ENCODE data around the gene TNPO2. TPM values are rescaled to one million over a fixed set of nuclear protein-coding genes. Genes with fewer than 3 reads are reported as not detected.
"Not testable (repeated sequence)": the region's sequence is repeated elsewhere in the genome, so short reads cannot be mapped to it uniquely, and the experiment has no call there.

Gene TNPO2
- polyA plus RNA-seq, 1 experiment, result 77.3 TPM

DNA sequence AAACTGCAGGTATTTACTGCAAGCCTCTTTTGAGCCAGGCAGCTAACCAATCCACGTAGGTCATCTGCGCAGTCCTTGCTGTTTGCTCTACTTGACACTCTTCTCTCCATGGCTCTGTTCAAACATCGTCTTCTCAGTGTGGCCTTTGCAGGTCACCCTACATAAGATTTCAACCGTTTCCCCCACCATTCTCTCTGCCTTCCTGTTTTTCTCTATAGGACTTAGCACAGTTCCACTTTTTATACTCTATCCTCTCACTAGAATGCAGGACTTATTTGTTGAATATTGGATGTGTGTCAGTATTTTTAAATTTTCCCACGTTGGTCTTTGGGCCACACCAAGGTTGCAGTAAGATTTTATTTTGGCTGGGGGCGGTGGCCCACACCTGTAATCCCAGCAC, 25.6 kb downstream of the TNPO2 start:
- CTCF ChIA-PET, result interaction anchor here (0.6 to 1.6 kb wide), 2 partner anchors 10 to 17 kb away, joined by 3 to 4 read pairs; partner anchors contain the start of gene DHPS
- no peak for DNase-seq (ENCODE audit: low read depth)
- TF ChIP-seq, protein P1, sequence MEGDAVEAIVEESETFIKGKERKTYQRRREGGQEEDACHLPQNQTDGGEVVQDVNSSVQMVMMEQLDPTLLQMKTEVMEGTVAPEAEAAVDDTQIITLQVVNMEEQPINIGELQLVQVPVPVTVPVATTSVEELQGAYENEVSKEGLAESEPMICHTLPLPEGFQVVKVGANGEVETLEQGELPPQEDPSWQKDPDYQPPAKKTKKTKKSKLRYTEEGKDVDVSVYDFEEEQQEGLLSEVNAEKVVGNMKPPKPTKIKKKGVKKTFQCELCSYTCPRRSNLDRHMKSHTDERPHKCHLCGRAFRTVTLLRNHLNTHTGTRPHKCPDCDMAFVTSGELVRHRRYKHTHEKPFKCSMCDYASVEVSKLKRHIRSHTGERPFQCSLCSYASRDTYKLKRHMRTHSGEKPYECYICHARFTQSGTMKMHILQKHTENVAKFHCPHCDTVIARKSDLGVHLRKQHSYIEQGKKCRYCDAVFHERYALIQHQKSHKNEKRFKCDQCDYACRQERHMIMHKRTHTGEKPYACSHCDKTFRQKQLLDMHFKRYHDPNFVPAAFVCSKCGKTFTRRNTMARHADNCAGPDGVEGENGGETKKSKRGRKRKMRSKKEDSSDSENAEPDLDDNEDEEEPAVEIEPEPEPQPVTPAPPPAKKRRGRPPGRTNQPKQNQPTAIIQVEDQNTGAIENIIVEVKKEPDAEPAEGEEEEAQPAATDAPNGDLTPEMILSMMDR (IDR thresholded peaks at IDR 0.05; ENCODE audit: insufficient read depth, low read depth, low read length), result no peak
- Histone ChIP-seq H3K4me3 (ENCODE audit: low read depth, low read length) (no peak overlapping the region), H3K27me3 (ENCODE audit: control insufficient read depth, insufficient read depth, low read length) (no peaks in the 10 kb centered on the region), H3K36me3 (ENCODE audit: control insufficient read depth, insufficient read depth, low read length) (peaks cover 30% of the 10 kb centered on the region)
- POLR2A ChIA-PET, result no interaction called here

GRCh38 chr19:12697425-12697824, 26.3 kb downstream of the TNPO2 start:
- POLR2A ChIA-PET; H3K27me3 ChIP-seq (ENCODE audit: control insufficient read depth, insufficient read depth, low read length); H3K4me3 ChIP-seq (ENCODE audit: low read depth, low read length); DNase-seq (ENCODE audit: low read depth): not testable (repeated sequence)
- CTCF ChIA-PET, result interaction anchor here (1.0 to 1.6 kb wide), 3 partner anchors 16 to 60 kb away, joined by 3 to 4 read pairs (median 3); partner anchors contain the start of gene DHPS
- H3K36me3 ChIP-seq (ENCODE audit: control insufficient read depth, insufficient read depth, low read length), result peaks cover 27% of the 10 kb centered on the region

- ChIA-PET CTCF (interaction anchor here (0.8 to 1.6 kb wide), 5 partner anchors 15 to 174 kb away, joined by 3 to 4 read pairs (median 3); partner anchors contain the start of gene DHPS), POLR2A (interaction anchor here (0.6 kb wide), 1 partner anchor 62 kb away, joined by 4 read pairs; no protein-coding TSS in a partner anchor)
- peak; percentile 63 for DNase-seq (ENCODE audit: low read depth)
- Histone ChIP-seq H3K36me3 (ENCODE audit: control insufficient read depth, insufficient read depth, low read length) (peaks cover 22% of the 10 kb centered on the region), H3K4me3 (ENCODE audit: low read depth, low read length) (peak within 1 kb of the TSS; percentile 82), H3K27me3 (ENCODE audit: control insufficient read depth, insufficient read depth, low read length) (no peaks in the 10 kb centered on the region)
- TF ChIP-seq, protein P1 (IDR thresholded peaks at IDR 0.05; ENCODE audit: insufficient read depth, low read depth, low read length), result no peak
Observed at GRCh38 chr19:12696366-12697335, 27.1 kb downstream of the TNPO2 start, which contains the start of gene FBXW9. TSS of gene FBXW9 (minus strand) at chr19:12696631. CDS start at chr19:12696581, 50 bp downstream.

GRCh38 chr19:12695997-12696365, 27.8 kb downstream of the TNPO2 start:
- TF ChIP-seq, protein P1 (IDR thresholded peaks at IDR 0.05; ENCODE audit: insufficient read depth, low read depth, low read length), result no peak
- H3K36me3 ChIP-seq (ENCODE audit: control insufficient read depth, insufficient read depth, low read length), result peaks cover 17% of the 10 kb centered on the region
- CTCF ChIA-PET, result interaction anchor here (0.8 to 1.5 kb wide), 4 partner anchors 11 to 175 kb away, joined by 3 read pairs; no protein-coding TSS in a partner anchor
- H3K27me3 ChIP-seq (ENCODE audit: control insufficient read depth, insufficient read depth, low read length), result no peaks in the 10 kb centered on the region
- no peak for DNase-seq (ENCODE audit: low read depth)
- POLR2A ChIA-PET, result interaction anchor here (0.6 kb wide), 1 partner anchor 63 kb away, joined by 4 read pairs; no protein-coding TSS in a partner anchor
- H3K4me3 ChIP-seq (ENCODE audit: low read depth, low read length), result peak overlapping the region; percentile 82

- H3K4me3 ChIP-seq (ENCODE audit: low read depth, low read length), result peak overlapping the region; percentile 82
- POLR2A ChIA-PET, result no interaction called here
- peaks cover 13% of the 10 kb centered on the region for H3K36me3 ChIP-seq (ENCODE audit: control insufficient read depth, insufficient read depth, low read length)
- TF ChIP-seq, protein P1 (IDR thresholded peaks at IDR 0.05; ENCODE audit: insufficient read depth, low read depth, low read length), result no peak
- no peak for DNase-seq (ENCODE audit: low read depth)
- H3K27me3 ChIP-seq (ENCODE audit: control insufficient read depth, insufficient read depth, low read length), result no peaks in the 10 kb centered on the region
- CTCF ChIA-PET, result interaction anchor here (0.8 kb wide), 2 partner anchors 11 to 71 kb away, joined by 3 read pairs; no protein-coding TSS in a partner anchor
Observed at GRCh38 chr19:12695514-12695913, 28.2 kb downstream of the TNPO2 start.
